HepG2 (cell line): ENCODE results near the gene WDR62. TPM values are rescaled to one million over a fixed set of nuclear protein-coding genes. Genes with fewer than 3 reads are reported as not detected.

Source experiments
- ELF4 ChIP-seq: sonication (generic); formaldehyde crosslinking; IDR thresholded peaks from 2 replicates; pipeline ENCODE4 v1.5.0; 2020; ENCODE audit warnings: missing genetic modification reagents, mild to moderate bottlenecking, moderate library complexity, borderline replicate concordance
- FOXA1 ChIP-seq, 2 experiments: fragments of 450-650 bp in 1 of 2; sonication (generic) in 1 of 2; formaldehyde crosslinking in 1 of 2; IDR thresholded peaks; 2 replicates each; pipeline versions ENCODE4 v1.4.0 to v1.6.1; 2016 to 2020; ENCODE audit warnings: missing genetic modification reagents in 1 of 2
- POLR2G ChIP-seq: fragments of 200-400 bp; formaldehyde crosslinking; IDR thresholded peaks from 2 replicates; pipeline ENCODE4 v1.6.1; 2018; ENCODE audit warnings: mild to moderate bottlenecking, low read depth, low read length, moderate library complexity
- SCMH1 ChIP-seq: sonication (generic); formaldehyde crosslinking; IDR thresholded peaks from 2 replicates; pipeline ENCODE4 v1.9.0; 2021; ENCODE audit warnings: missing genetic modification reagents, mild to moderate bottlenecking, borderline replicate concordance
- SIN3A ChIP-seq: IDR thresholded peaks from 2 replicates; pipeline ENCODE4 v1.6.1; 2011; ENCODE audit warnings: low read depth, mild to moderate bottlenecking, control low read depth, low read length, borderline replicate concordance
- ZNF556 ChIP-seq: sonication (generic); formaldehyde crosslinking; IDR thresholded peaks from 2 replicates; pipeline ENCODE4 v1.4.0; 2020; ENCODE audit warnings: mild to moderate bottlenecking, missing genetic modification reagents, borderline replicate concordance
- ZNF792 ChIP-seq: IDR thresholded peaks from 2 replicates; pipeline ENCODE4 v1.6.1; 2016
- polyA plus RNA-seq, 8 experiments: library from polyadenylated mRNA; depleted of rRNA in 3 of 8; stranded (reverse) in 7 of 8; unstranded in 1 of 8; fragments of >200 nt; fragmentation: Illumina TruSeq in 4 of 8; extraction: Trizol in 4 of 8; gene quantifications; 2 replicates each; pipeline versions ENCODE4 v1.2.1 to v1.2.3, GENCODE V29; 2011 to 2016; ENCODE audit warnings: low read depth in 4 of 8, missing spikeins in 1 of 8, mixed read lengths in 1 of 8; ENCODE audit not compliant: insufficient read depth in 1 of 8
- total RNA-seq, 5 experiments: library from RNA; depleted of rRNA; stranded (reverse); fragments of >200 nt; fragmentation: Illumina TruSeq; extraction: Trizol; gene quantifications; 2 replicates each; pipeline ENCODE4 v1.2.3, GENCODE V29; 2016; ENCODE audit warnings: low read depth in 1 of 5
- TF ChIP-seq, protein P1 (sequence below): sonication (generic); formaldehyde crosslinking; IDR thresholded peaks from one replicate; pipeline ENCODE4 v1.5.1; 2020; ENCODE audit warnings: mild to moderate bottlenecking, missing genetic modification reagents; ENCODE audit errors: not compliant biosample characterization
- TF ChIP-seq, protein P2 (sequence below): sonication (generic); formaldehyde crosslinking; IDR thresholded peaks from 2 replicates; pipeline ENCODE4 v1.4.0; 2020; ENCODE audit warnings: mild to moderate bottlenecking, missing genetic modification reagents
- TF ChIP-seq, protein P3 (sequence below): sonication (generic); formaldehyde crosslinking; IDR thresholded peaks from 2 replicates; pipeline ENCODE4 v1.5.0; 2020; ENCODE audit warnings: mild to moderate bottlenecking, missing genetic modification reagents
- TF ChIP-seq, protein P4 (sequence below): sonication (generic); formaldehyde crosslinking; IDR thresholded peaks from 2 replicates; pipeline ENCODE4 v1.5.0; 2020; ENCODE audit warnings: mild to moderate bottlenecking, missing genetic modification reagents
- TF ChIP-seq, protein P5 (sequence below): IDR thresholded peaks from 2 replicates; pipeline ENCODE4 v1.6.1; 2012; ENCODE audit warnings: inconsistent platforms

The WDR62 gene
- total and polyA plus RNA-seq, 2 of the 13 experiments (the other 11 are each of a cell fraction or from before 2014, with no cell fraction given), result 5.8 to 12.5 TPM

DNA sequence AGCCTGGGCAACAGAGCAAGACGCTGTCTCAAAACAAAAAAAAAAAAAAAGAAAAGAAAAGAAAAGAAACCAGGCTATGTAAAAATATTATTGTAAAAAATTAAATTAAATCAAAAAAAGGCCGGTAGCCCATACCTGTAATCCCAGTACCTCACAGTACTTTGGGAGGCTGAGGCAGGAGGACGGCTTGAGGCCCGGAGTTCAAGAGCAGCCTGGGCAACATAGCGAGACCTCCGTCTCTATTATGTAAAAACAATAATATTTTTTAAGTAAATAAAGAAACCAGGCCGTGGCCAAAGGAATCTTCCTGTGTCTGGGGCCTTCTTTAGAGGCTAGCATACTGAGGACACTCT lies 84.4 kb downstream of the WDR62 start (continued):
- TF ChIP-seq, protein P1, sequence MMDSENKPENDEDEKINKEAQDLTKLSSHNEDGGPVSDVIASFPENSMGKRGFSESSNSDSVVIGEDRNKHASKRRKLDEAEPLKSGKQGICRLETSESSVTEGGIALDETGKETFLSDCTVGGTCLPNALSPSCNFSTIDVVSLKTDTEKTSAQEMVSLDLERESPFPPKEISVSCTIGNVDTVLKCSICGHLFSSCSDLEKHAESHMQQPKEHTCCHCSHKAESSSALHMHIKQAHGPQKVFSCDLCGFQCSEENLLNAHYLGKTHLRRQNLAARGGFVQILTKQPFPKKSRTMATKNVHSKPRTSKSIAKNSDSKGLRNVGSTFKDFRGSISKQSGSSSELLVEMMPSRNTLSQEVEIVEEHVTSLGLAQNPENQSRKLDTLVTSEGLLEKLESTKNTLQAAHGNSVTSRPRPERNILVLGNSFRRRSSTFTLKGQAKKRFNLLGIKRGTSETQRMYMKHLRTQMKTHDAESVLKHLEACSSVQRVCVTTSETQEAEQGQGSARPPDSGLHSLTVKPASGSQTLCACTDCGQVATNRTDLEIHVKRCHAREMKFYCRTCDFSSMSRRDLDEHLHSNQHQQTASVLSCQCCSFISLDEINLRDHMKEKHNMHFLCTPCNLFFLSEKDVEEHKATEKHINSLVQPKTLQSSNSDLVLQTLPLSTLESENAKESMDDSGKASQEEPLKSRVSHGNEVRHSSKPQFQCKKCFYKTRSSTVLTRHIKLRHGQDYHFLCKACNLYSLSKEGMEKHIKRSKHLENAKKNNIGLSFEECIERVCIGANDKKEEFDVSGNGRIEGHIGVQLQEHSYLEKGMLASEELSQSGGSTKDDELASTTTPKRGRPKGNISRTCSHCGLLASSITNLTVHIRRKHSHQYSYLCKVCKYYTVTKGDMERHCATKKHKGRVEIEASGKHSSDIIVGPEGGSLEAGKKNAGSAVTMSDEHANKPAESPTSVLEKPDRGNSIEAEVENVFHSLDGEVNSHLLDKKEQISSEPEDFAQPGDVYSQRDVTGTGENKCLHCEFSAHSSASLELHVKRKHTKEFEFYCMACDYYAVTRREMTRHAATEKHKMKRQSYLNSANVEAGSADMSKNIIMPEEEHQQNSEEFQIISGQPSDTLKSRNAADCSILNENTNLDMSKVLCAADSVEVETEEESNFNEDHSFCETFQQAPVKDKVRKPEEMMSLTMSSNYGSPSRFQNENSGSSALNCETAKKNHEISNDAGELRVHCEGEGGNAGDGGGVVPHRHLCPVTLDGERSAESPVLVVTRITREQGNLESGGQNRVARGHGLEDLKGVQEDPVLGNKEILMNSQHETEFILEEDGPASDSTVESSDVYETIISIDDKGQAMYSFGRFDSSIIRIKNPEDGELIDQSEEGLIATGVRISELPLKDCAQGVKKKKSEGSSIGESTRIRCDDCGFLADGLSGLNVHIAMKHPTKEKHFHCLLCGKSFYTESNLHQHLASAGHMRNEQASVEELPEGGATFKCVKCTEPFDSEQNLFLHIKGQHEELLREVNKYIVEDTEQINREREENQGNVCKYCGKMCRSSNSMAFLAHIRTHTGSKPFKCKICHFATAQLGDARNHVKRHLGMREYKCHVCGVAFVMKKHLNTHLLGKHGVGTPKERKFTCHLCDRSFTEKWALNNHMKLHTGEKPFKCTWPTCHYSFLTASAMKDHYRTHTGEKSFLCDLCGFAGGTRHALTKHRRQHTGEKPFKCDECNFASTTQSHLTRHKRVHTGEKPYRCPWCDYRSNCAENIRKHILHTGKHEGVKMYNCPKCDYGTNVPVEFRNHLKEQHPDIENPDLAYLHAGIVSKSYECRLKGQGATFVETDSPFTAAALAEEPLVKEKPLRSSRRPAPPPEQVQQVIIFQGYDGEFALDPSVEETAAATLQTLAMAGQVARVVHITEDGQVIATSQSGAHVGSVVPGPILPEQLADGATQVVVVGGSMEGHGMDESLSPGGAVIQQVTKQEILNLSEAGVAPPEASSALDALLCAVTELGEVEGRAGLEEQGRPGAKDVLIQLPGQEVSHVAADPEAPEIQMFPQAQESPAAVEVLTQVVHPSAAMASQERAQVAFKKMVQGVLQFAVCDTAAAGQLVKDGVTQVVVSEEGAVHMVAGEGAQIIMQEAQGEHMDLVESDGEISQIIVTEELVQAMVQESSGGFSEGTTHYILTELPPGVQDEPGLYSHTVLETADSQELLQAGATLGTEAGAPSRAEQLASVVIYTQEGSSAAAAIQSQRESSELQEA, result no peak
- TF ChIP-seq ZNF792 (CRISPR knock-in tag) (0 out of 2 replicates have a peak, but pooled peaks have one; percentile 1), SCMH1 (CRISPR knock-in tag) (no peak), ELF4 (CRISPR knock-in tag) (0 out of 2 replicates have a peak, but pooled peaks have one; percentile 4), SIN3A (no peak), POLR2G (no peak), ZNF556 (CRISPR knock-in tag) (no peak), FOXA1 (IDR thresholded peaks at IDR 0.05) (no peak), FOXA1 (CRISPR knock-in tag; IDR thresholded peaks at IDR 0.05) (no peak)
- TF ChIP-seq, protein P2, sequence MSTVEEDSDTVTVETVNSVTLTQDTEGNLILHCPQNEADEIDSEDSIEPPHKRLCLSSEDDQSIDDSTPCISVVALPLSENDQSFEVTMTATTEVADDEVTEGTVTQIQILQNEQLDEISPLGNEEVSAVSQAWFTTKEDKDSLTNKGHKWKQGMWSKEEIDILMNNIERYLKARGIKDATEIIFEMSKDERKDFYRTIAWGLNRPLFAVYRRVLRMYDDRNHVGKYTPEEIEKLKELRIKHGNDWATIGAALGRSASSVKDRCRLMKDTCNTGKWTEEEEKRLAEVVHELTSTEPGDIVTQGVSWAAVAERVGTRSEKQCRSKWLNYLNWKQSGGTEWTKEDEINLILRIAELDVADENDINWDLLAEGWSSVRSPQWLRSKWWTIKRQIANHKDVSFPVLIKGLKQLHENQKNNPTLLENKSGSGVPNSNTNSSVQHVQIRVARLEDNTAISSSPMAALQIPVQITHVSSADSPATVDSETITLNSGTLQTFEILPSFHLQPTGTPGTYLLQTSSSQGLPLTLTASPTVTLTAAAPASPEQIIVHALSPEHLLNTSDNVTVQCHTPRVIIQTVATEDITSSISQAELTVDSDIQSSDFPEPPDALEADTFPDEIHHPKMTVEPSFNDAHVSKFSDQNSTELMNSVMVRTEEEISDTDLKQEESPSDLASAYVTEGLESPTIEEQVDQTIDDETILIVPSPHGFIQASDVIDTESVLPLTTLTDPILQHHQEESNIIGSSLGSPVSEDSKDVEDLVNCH (CRISPR knock-in tag), result no peak
- TF ChIP-seq, protein P3, sequence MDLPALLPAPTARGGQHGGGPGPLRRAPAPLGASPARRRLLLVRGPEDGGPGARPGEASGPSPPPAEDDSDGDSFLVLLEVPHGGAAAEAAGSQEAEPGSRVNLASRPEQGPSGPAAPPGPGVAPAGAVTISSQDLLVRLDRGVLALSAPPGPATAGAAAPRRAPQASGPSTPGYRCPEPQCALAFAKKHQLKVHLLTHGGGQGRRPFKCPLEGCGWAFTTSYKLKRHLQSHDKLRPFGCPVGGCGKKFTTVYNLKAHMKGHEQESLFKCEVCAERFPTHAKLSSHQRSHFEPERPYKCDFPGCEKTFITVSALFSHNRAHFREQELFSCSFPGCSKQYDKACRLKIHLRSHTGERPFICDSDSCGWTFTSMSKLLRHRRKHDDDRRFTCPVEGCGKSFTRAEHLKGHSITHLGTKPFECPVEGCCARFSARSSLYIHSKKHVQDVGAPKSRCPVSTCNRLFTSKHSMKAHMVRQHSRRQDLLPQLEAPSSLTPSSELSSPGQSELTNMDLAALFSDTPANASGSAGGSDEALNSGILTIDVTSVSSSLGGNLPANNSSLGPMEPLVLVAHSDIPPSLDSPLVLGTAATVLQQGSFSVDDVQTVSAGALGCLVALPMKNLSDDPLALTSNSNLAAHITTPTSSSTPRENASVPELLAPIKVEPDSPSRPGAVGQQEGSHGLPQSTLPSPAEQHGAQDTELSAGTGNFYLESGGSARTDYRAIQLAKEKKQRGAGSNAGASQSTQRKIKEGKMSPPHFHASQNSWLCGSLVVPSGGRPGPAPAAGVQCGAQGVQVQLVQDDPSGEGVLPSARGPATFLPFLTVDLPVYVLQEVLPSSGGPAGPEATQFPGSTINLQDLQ (CRISPR knock-in tag), result no peak
- TF ChIP-seq, protein P4, sequence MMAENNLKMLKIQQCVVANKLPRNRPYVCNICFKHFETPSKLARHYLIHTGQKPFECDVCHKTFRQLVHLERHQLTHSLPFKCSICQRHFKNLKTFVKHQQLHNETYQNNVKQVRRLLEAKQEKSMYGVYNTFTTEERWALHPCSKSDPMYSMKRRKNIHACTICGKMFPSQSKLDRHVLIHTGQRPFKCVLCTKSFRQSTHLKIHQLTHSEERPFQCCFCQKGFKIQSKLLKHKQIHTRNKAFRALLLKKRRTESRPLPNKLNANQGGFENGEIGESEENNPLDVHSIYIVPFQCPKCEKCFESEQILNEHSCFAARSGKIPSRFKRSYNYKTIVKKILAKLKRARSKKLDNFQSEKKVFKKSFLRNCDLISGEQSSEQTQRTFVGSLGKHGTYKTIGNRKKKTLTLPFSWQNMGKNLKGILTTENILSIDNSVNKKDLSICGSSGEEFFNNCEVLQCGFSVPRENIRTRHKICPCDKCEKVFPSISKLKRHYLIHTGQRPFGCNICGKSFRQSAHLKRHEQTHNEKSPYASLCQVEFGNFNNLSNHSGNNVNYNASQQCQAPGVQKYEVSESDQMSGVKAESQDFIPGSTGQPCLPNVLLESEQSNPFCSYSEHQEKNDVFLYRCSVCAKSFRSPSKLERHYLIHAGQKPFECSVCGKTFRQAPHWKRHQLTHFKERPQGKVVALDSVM (CRISPR knock-in tag), result peak; percentile 94
- TF ChIP-seq, protein P5, sequence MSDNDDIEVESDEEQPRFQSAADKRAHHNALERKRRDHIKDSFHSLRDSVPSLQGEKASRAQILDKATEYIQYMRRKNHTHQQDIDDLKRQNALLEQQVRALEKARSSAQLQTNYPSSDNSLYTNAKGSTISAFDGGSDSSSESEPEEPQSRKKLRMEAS, result no peak
